ENCODE measurements around the gene NCS1. TPM values are rescaled to one million over a fixed set of nuclear protein-coding genes. Genes with fewer than 3 reads are reported as not detected.

Gene NCS1
- total RNA-seq, 3 donors from 2014 or later, result 23.8 to 27.5 (median 24.1) TPM

DNA sequence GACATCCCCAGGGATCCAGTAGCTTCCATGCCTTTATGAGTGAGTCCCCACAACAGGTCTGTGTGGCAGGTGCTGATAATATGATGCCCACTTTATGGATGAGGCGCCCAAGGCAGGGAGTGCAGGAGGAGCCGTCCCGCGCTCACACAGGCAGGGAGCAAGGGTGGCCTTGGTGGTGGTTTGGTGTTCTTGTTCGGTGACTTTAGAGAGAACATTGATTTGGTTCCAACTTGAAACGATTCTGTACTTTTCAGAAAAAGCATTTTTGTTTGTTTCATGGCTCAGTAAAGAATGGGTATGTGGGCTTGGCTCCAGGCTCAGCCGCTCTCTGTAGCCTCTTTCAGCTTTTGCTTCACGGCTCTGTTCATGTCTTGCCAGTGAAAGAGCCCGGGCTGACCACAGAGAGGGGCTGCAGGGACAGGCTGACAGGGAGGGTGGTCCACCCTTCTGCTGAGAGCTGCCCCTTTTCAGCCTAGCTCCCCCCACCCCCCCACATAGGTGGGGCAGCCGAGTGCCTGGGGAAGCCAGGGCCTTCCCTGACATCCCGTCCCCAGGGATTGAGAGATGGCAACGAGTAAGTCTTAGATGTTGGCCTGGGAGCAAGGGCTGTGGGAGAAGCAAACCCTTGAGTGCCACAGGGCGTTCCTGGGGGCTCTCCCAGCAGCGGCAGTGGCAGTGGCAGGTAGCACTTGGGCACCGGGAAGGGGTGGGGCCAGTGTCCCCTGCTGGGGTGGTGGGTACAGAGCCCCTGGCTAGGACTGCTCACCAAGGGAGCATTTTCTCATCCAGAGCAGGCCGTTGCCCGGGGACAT is 28.0 kb downstream of the NCS1 start:
- ATAC-seq, result no peak
- Mint-ChIP-seq H3K4me3 (no peak overlapping the region), H3K4me1 (ENCODE audit: low read depth) (no peaks in the 10 kb centered on the region), H3K27me3 (ENCODE audit: low read depth) (no peaks in the 10 kb centered on the region), H3K36me3 (ENCODE audit: insufficient read depth) (no peaks in the 10 kb centered on the region), H3K9me3 (no peaks in the 10 kb centered on the region)
- DNase-seq, result no peak

DNA sequence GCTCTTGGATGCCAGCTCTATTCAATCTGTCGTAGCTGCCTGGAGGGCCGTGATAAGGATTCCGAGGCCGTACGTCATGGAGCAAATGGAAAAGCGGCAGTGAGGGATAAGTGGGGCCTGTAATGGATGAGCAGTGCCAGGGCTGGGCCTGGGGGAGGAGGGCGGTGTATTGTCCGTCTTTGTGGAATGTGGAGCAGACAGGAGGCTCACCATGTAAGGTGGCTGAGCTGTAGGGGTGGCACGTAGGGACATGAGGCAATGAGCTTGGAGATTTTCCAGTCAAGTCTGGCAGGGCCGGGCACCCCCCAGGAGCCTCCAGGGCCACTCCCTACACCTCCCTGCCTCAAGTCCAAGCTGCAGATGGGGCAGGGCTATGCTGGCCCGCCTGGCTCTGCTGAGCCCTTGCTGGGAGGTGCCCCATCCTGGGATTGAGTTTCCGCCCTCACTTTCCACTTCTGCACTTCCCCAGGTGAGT is 29.2 kb downstream of the NCS1 start:
- H3K27me3 Mint-ChIP-seq (ENCODE audit: low read depth), result no peaks in the 10 kb centered on the region
- no peak overlapping the region for H3K4me3 Mint-ChIP-seq
- ATAC-seq, result no peak
- no peaks in the 10 kb centered on the region for H3K4me1 Mint-ChIP-seq (ENCODE audit: low read depth)
- no peaks in the 10 kb centered on the region for H3K36me3 Mint-ChIP-seq (ENCODE audit: insufficient read depth)
- DNase-seq, result no peak
- H3K9me3 Mint-ChIP-seq, result no peaks in the 10 kb centered on the region

DNA sequence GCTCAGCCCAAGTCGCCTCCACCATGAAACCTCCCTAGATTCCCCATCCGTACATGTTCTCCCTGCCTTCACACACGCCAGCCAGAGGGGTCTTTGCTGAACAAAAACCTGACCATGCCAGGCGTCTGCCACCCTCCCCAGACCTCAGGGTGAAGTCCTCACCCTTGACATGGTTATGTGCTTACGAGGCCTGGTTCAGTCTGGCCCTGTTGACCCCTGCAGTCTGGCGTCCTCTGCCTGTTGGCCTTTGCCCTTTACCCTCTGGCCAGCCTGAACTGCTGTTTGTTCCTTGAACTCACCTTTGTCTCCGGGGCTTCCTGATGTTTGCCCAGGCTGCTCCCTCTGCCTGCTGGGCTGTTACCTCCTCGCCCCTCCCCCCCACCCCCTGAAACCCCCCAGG is 29.8 kb downstream of the NCS1 start:
- Mint-ChIP-seq H3K36me3 (ENCODE audit: insufficient read depth) (no peaks in the 10 kb centered on the region), H3K9me3 (no peaks in the 10 kb centered on the region), H3K27me3 (ENCODE audit: low read depth) (no peaks in the 10 kb centered on the region), H3K4me1 (ENCODE audit: low read depth) (no peaks in the 10 kb centered on the region), H3K4me3 (no peak overlapping the region)
- DNase-seq (no peak), ATAC-seq (no peak)

DNA sequence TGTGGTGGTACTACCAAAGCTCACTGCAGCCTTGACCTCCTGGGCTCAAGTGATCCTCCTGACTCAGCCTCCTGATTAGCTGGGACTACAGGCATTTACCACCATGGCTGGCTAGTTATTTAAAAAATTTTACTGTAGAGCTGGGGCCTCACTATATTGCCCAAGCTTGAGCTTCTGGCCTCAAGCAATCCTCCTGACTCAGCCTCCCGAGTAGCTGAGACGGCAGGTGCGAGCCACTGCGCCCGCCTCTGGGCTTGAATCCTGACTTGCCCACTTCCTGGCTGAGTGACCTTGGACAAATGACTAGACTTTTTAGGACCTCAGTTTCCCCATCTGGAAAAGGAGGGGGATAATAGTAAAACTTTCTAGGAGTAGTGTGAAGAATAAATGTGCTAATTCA is 32.1 kb downstream of the NCS1 start:
- Mint-ChIP-seq H3K4me3 (no peak overlapping the region), H3K36me3 (ENCODE audit: insufficient read depth) (no peaks in the 10 kb centered on the region), H3K9me3 (no peaks in the 10 kb centered on the region), H3K27me3 (ENCODE audit: low read depth) (peaks cover 4% of the 10 kb centered on the region), H3K4me1 (ENCODE audit: low read depth) (no peaks in the 10 kb centered on the region)
- no peak for ATAC-seq
- DNase-seq, result no peak

DNA sequence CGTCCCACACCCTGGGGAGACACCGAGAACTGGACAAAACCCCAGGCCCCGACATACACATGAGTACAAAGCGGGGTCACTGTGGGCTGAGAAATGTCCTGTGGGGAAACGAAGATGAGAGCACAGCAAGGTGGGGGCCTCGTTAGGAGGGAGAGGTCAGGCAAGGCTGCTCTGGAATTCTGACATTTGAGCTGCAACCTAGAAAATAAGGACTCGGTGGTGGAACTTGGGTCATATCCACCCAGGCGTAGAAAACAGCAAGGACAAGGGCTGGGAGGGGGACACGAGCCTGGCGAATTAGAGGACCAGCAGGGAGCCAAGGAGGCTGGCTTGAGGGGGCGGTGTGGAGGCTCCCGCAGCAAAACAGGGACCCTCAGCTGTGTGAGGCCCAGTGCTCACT is 32.8 kb downstream of the NCS1 start:
- ATAC-seq, result no peak
- H3K4me1 Mint-ChIP-seq (ENCODE audit: low read depth), result no peaks in the 10 kb centered on the region

DNA sequence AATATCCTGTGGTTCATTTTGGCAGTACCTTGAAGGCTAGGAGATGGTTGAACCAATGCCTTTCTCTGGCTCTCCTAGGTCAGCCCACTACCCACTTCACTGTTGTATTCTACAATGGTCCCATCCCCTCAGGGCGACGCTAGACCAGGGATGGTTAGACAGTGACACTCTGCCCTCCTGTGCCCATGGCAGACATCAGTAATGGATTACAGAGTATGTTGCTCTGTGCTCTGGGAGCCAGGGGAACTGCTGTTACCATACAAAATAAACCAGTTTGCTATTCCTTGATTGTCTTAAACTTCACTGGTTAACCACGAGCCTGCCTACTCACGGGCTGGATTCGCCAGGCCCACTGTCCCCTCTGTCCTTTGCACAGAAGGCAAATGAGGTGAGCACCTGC is 33.7 kb downstream of the NCS1 start:
- H3K36me3 Mint-ChIP-seq (ENCODE audit: insufficient read depth), result no peaks in the 10 kb centered on the region
- DNase-seq (no peak), ATAC-seq (no peak)
- peaks cover 4% of the 10 kb centered on the region for H3K27me3 Mint-ChIP-seq (ENCODE audit: low read depth)
- no peaks in the 10 kb centered on the region for H3K4me1 Mint-ChIP-seq (ENCODE audit: low read depth)
- H3K9me3 Mint-ChIP-seq, result no peaks in the 10 kb centered on the region
- H3K4me3 Mint-ChIP-seq, result no peak overlapping the region

More for the DNA sequence above, 32.8 kb downstream of the NCS1 start:
- peaks cover 4% of the 10 kb centered on the region for H3K27me3 Mint-ChIP-seq (ENCODE audit: low read depth)
- no peaks in the 10 kb centered on the region for H3K36me3 Mint-ChIP-seq (ENCODE audit: insufficient read depth)
- H3K4me3 Mint-ChIP-seq, result no peak overlapping the region
- H3K9me3 Mint-ChIP-seq, result no peaks in the 10 kb centered on the region
- no peak for DNase-seq

DNA sequence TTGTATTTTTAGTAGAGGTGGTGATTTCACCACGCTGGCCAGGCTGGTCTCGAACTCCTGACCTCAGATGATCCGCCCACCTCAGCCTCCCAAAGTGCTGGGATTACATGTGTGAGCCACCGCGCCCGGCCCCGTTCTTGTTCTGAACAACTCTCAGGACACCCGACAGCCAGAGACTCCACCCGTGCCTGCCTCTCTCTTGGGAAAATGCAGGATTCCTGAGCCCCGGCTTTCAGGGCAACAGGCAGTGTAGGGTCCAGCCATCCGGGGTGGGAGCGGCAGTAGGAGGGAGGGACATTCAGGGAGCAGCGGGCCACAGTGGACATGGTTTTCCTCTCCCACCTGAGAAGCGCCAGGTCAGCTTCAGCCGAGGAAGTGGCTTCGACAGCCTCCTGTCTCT is 34.4 kb downstream of the NCS1 start:
- peaks cover 4% of the 10 kb centered on the region for H3K27me3 Mint-ChIP-seq (ENCODE audit: low read depth)
- H3K36me3 Mint-ChIP-seq (ENCODE audit: insufficient read depth), result no peaks in the 10 kb centered on the region
- H3K4me3 Mint-ChIP-seq, result no peak overlapping the region
- DNase-seq (no peak), ATAC-seq (no peak)
- H3K9me3 Mint-ChIP-seq, result no peaks in the 10 kb centered on the region
- no peaks in the 10 kb centered on the region for H3K4me1 Mint-ChIP-seq (ENCODE audit: low read depth)

DNA sequence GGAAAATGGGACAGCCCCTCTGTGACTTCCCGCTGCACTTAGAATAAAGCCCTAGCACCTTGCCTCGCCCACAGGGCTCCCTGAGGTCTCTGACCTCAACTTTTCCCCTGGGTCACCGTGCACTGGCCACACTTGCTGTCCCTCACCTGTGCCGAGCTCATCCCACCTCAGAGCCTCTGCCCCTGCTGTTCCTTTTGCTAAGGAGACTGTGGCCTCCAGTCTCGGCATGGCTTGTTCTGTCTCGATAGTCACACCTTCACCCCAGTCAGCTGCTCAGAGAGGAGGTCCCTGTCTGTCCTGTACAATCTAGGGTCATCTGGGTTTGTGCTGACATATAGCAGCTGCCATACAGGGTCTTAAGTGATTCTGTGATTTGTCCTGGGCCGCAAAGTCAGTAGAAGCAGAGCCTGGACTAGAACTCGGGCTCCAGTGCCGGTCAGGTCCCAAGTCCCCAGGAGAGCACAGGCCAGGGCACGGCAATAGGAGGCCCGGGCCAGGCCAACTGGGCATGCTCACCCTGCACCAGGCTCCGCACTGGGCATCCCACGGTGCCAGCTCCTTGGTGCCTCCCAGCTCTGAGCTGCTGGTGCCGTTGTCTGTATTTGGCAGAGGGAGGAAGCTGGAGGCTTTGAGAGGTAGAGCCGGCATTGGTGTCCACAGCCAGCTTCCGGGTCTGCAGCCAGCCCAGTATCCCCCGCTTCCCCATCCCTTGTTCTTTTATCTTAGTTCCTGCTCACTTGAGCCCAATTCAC is 35.2 kb downstream of the NCS1 start:
- no peak for ATAC-seq
- DNase-seq, result no peak
- no peaks in the 10 kb centered on the region for H3K9me3 Mint-ChIP-seq
- H3K4me1 Mint-ChIP-seq (ENCODE audit: low read depth), result no peaks in the 10 kb centered on the region
- no peak overlapping the region for H3K4me3 Mint-ChIP-seq
- H3K27me3 Mint-ChIP-seq (ENCODE audit: low read depth), result peaks cover 4% of the 10 kb centered on the region
- H3K36me3 Mint-ChIP-seq (ENCODE audit: insufficient read depth), result no peaks in the 10 kb centered on the region

DNA sequence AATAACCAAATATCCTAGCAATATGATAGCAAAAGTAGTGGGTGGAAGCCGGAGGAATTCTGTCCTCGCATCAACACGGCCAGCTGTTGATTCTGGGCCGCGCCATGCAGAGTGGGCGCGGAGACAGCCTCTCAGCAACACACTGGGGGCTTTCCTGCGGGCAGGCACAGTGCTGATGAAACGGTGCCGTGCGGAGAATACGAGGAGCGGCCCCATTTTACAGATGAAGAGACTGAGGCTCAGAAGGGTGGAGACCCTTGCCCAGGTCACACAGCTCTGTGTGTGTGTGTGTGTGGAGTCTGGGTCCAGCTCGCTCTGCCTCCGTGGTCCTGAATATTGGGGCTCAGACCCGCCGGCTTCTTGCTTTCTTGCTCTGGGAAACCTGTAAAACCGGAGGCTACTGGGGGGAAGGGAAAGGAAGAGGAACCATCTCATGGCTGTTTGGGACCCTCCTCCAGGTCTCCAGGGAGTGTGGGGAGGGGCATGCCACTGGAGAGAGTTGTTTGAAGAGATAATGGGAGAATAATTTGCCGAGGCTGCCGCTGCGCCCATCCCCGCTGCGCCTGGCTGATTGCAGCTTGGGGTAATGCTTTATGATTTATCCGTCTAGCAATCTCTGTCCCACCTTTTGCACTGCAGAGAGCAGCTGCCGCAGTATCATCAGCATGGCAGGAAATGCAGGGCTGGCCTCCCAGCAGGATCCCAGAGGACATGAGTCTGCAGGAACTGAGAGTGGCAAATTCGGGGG is 36.6 kb downstream of the NCS1 start:
- H3K27me3 Mint-ChIP-seq (ENCODE audit: low read depth), result peaks cover 4% of the 10 kb centered on the region
- H3K4me3 Mint-ChIP-seq, result no peak overlapping the region
- H3K4me1 Mint-ChIP-seq (ENCODE audit: low read depth), result no peaks in the 10 kb centered on the region
- DNase-seq (no peak), ATAC-seq (no peak)
- no peaks in the 10 kb centered on the region for H3K36me3 Mint-ChIP-seq (ENCODE audit: insufficient read depth)
- no peaks in the 10 kb centered on the region for H3K9me3 Mint-ChIP-seq

DNA sequence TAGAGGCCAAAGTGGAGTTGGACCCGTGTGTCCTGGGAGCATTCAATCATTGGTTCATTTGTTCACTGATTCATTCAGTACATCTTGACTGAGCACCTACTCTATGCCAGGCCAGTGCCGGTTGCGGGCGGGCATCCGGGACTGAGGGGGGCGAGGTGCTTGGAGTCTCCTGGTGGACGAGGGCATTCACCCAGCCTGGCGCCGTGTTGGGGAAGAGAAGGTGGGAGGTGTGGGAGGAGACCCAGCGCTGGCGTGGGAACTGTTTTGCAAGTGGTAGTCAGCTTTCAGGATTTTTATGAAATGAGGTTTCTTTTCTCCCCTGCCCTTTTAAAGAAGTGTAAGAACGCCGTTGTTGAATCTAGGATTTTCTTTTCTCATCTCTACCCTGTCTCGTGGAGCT is 37.2 kb downstream of the NCS1 start:
- H3K4me1 Mint-ChIP-seq (ENCODE audit: low read depth), result no peaks in the 10 kb centered on the region
- peaks cover 4% of the 10 kb centered on the region for H3K27me3 Mint-ChIP-seq (ENCODE audit: low read depth)
- no peak overlapping the region for H3K4me3 Mint-ChIP-seq
- ATAC-seq (no peak), DNase-seq (no peak)
- no peaks in the 10 kb centered on the region for H3K9me3 Mint-ChIP-seq
- no peaks in the 10 kb centered on the region for H3K36me3 Mint-ChIP-seq (ENCODE audit: insufficient read depth)

DNA sequence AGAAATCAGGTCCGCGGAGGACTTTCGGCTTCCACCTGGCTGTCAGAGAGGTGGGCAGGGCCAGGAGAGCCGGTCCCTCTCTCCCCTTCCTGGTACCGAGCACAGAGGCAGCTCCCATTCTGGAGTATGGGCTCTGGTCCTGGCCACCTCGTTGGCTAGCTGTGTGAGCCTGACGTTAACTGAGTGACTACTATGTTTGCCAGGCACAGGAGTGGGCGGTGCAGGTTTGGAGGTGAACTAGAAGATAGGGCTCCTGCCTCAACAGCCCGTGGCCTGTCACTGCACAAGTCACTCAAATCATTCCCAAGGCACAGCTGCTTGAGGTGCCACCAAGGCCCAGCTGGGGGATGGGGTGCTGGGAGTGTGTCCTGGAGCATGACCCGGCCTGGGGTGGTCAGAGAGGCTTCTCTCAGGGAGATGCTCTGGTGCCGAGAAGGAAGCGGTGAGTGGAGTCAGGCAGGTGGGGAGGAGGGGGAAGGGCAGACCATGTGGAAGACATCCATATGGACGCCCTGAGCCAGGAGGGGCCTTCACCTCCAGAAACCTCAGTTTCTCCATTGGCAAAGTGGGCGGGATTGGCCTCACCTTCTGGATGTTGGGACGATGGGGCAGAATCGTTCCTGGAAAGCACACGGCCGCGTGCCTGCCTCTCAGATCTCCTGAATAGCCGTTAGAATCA is 39.5 kb downstream of the NCS1 start:
- Mint-ChIP-seq H3K4me3 (no peak overlapping the region), H3K9me3 (no peaks in the 10 kb centered on the region), H3K36me3 (ENCODE audit: insufficient read depth) (no peaks in the 10 kb centered on the region), H3K27me3 (ENCODE audit: low read depth) (peaks cover 4% of the 10 kb centered on the region), H3K4me1 (ENCODE audit: low read depth) (no peaks in the 10 kb centered on the region)
- ATAC-seq, result no peak
- DNase-seq, result no peak

DNA sequence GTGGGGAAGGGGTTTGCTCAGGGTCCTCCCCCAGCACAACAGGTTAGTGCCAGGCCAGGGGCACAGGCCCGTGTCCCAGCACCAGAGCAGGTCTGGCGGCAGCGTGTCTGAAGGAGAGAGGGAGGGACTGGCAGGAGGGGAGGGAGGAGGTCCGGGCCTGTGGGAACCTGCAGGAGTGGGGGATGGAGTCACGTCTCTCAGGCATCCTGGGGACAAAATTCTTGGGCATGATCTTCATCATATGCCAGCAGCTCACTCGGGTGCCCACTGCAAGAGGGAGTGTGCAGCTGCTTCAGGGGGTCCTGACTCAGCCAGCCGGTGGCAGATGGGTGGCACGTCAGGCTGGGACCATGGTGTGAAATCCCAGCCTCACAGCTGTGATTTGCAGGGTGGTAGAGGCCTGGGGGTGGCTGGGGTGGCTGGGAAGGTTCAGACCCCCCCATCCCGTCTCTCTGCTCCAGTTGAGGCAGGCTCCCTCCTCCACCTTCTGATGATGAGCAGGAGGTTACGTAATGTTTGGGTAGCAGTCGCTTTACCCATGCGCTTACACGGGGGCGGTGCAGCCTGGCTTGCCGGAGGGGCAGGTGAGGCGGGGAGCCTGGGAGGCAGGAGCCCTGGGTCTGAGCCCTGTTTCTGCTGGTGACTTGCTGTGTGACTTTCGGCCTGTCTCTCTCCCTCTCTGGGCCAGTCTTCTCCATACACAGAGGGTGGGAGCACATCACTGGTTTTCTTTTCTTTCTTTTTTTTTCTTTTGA is 40.5 kb downstream of the NCS1 start:
- Mint-ChIP-seq H3K27me3 (ENCODE audit: low read depth) (peaks cover 4% of the 10 kb centered on the region), H3K9me3 (no peaks in the 10 kb centered on the region), H3K4me1 (ENCODE audit: low read depth) (no peaks in the 10 kb centered on the region), H3K4me3 (no peak overlapping the region), H3K36me3 (ENCODE audit: insufficient read depth) (no peaks in the 10 kb centered on the region)
- no peak for DNase-seq
- ATAC-seq, result no peak

DNA sequence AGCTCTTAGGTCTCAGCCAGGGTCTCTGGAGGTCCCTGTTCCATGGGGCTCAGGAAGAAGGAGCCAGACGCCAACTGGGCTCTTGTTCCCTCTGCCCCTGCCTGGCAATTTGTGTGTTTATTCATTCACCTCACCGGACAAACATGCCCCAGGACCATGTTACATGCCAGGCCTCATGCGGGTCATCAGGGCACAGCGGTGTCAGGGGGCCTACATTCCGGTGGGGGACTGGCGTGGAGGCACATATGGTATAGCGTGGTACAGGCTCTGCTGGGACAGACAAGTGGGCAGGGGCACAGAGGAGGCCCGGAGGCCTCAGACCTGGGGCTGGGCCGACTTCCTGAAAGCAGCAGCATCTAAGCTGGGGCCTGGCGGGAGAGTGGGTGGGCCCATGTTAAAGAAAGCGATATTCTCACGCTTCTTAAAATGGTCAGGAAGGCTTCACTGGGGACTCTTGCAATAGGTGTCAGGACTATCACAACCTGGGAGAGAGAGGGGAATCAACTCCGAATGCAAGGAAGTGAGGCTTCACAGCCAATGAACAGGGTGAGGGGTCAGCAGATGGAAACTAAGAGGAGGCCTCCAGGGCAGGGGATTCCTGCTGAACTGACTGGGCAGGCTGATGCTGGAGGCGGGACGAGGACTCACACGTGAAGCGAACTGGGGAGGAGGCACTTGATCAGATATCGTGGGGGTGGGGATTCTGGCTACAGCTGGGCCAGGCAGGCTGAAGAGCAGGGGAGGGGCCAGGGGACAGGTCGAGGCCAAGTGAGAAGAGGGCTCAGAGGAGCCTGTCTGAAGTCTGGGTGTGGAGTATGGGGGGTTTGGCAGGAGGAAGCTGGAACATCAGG is 41.9 kb downstream of the NCS1 start:
- ATAC-seq, result no peak
- no peak for DNase-seq
- no peak overlapping the region for H3K4me3 Mint-ChIP-seq
- peaks cover under 1% of the 10 kb centered on the region for H3K27me3 Mint-ChIP-seq (ENCODE audit: low read depth)
- H3K36me3 Mint-ChIP-seq (ENCODE audit: insufficient read depth), result peaks cover 2% of the 10 kb centered on the region
- H3K4me1 Mint-ChIP-seq (ENCODE audit: low read depth), result no peaks in the 10 kb centered on the region
- no peaks in the 10 kb centered on the region for H3K9me3 Mint-ChIP-seq
